Glomerular visceral epithelial cell (primary cell): ENCODE results near the gene NLGN1.

Experiments used
- DNase-seq: peaks from one replicate; pipeline ENCODE4 v3.0.0-alpha.2; 2016; ENCODE audit errors: extremely low spot score

NLGN1 gene

GRCh38 chr3:174083706-174084105 is 686.2 kb downstream of the NLGN1 start:
- DNase-seq, result no peak

GRCh38 chr3:174089592-174089991 is 692.0 kb downstream of the NLGN1 start:
- DNase-seq, result no peak

GRCh38 chr3:174094669-174095068 is 697.1 kb downstream of the NLGN1 start:
- DNase-seq, result no peak

GRCh38 chr3:174097686-174098085 is 700.1 kb downstream of the NLGN1 start:
- DNase-seq, result no peak

GRCh38 chr3:174098746-174099145 is 701.2 kb downstream of the NLGN1 start:
- no peak for DNase-seq

- DNase-seq, result no peak
Measured at GRCh38 chr3:174099724-174100123, 702.2 kb downstream of the NLGN1 start.

- no peak for DNase-seq
Measured at GRCh38 chr3:174100744-174101143, 703.2 kb downstream of the NLGN1 start.

- DNase-seq, result no peak
Measured at GRCh38 chr3:174101244-174101643, 703.7 kb downstream of the NLGN1 start.

- DNase-seq, result no peak
Measured at GRCh38 chr3:174102274-174102673, 704.7 kb downstream of the NLGN1 start.

- DNase-seq, result no peak
Measured at GRCh38 chr3:174102866-174103265, 705.3 kb downstream of the NLGN1 start.

- no peak for DNase-seq
Measured at GRCh38 chr3:174110761-174111160, 713.2 kb downstream of the NLGN1 start.

- DNase-seq, result no peak
Measured at GRCh38 chr3:174111776-174112175, 714.2 kb downstream of the NLGN1 start.

- DNase-seq, result no peak
Measured at GRCh38 chr3:174116421-174116820, 718.9 kb downstream of the NLGN1 start.

- DNase-seq, result no peak
Measured at GRCh38 chr3:174120997-174121396, 723.5 kb downstream of the NLGN1 start.

- DNase-seq, result no peak
Measured at GRCh38 chr3:174122411-174122810, 724.9 kb downstream of the NLGN1 start.

- DNase-seq, result peak; percentile 0
Measured at GRCh38 chr3:174125267-174125824, 727.8 kb downstream of the NLGN1 start.

GRCh38 chr3:174126990-174127758 is 729.6 kb downstream of the NLGN1 start:
- DNase-seq, result no peak

- DNase-seq, result no peak
Measured at GRCh38 chr3:174132006-174132405, 734.5 kb downstream of the NLGN1 start.

GRCh38 chr3:174132421-174133042 is 735.0 kb downstream of the NLGN1 start:
- no peak for DNase-seq

GRCh38 chr3:174146008-174146407 is 748.5 kb downstream of the NLGN1 start:
- no peak for DNase-seq

GRCh38 chr3:174147798-174148197 is 750.3 kb downstream of the NLGN1 start:
- DNase-seq, result no peak

- no peak for DNase-seq
Measured at GRCh38 chr3:174153871-174154270, 756.3 kb downstream of the NLGN1 start.

- no peak for DNase-seq
Measured at GRCh38 chr3:174156200-174156599, 758.7 kb downstream of the NLGN1 start.
